Neural cell (in vitro differentiated cells): ENCODE data around the gene SYT6. TPM values are rescaled to one million over a fixed set of nuclear protein-coding genes. Genes with fewer than 3 reads are reported as not detected.

Experiments used
- H2AFZ ChIP-seq: fragments of 200-600, 300-800 bp; sonication (generic), shearing (Covaris generic); 2 replicates; pipeline ENCODE4 v1.6.0; 2014; ENCODE audit warnings: low read depth, mild to moderate bottlenecking, antibody characterized with exemption, low read length, moderate library complexity
- H3F3A ChIP-seq: fragments of 200-600 bp; shearing (Covaris generic); 2 replicates; pipeline ENCODE4 v1.6.1; 2016; ENCODE audit warnings: mild to moderate bottlenecking, moderate library complexity, mixed read lengths, antibody characterized with exemption, low read length; ENCODE audit not compliant: insufficient read depth, poor library complexity, severe bottlenecking
- H3K27ac ChIP-seq: fragments of 200-600, 300-800 bp; sonication (generic), shearing (Covaris generic); 2 replicates; pipeline ENCODE4 v1.5.1; 2014; ENCODE audit warnings: mild to moderate bottlenecking, low read length, moderate library complexity
- H3K27me3 ChIP-seq: fragments of 300-800, 200-600 bp; sonication (generic), shearing (Covaris generic); 2 replicates; pipeline ENCODE4 v1.6.0; 2014; ENCODE audit warnings: mild to moderate bottlenecking, low read depth, low read length, moderate library complexity; ENCODE audit not compliant: insufficient read depth
- H3K36me3 ChIP-seq: fragments of 300-800, 200-600 bp; sonication (generic), shearing (Covaris generic); 2 replicates; pipeline ENCODE4 v1.5.1; 2014; ENCODE audit warnings: mild to moderate bottlenecking, antibody characterized with exemption, low read length, moderate library complexity; ENCODE audit not compliant: insufficient read depth
- H3K4me2 ChIP-seq: fragments of 300-800, 200-600 bp; sonication (generic), shearing (Covaris generic); 2 replicates; pipeline ENCODE4 v1.6.0; 2014; ENCODE audit warnings: mild to moderate bottlenecking, low read length
- H3K4me3 ChIP-seq: fragments of 300-800, 200-600 bp; sonication (generic), shearing (Covaris generic); 2 replicates; pipeline ENCODE4 v1.5.1; 2014; ENCODE audit warnings: mild to moderate bottlenecking, low read length, moderate library complexity
- H3K79me2 ChIP-seq: fragments of 200-600 bp; shearing (Covaris generic); replicated peaks from 2 replicates; pipeline ENCODE4 v1.6.0; 2014; ENCODE audit warnings: mild to moderate bottlenecking, low read length, moderate library complexity; ENCODE audit not compliant: insufficient read depth
- H3K9ac ChIP-seq: fragments of 300-800, 200-600 bp; sonication (generic), shearing (Covaris generic); 2 replicates; pipeline ENCODE4 v1.6.1; 2016; ENCODE audit warnings: mild to moderate bottlenecking, low read length, mixed read lengths
- H3K9me2 ChIP-seq: fragments of 200-600 bp; shearing (Covaris generic); 2 replicates; pipeline ENCODE4 v1.6.1; 2016; ENCODE audit warnings: mild to moderate bottlenecking, low read length, mixed read lengths; ENCODE audit not compliant: insufficient read depth
- H3K9me3 ChIP-seq: fragments of 200-600, 300-800 bp; sonication (generic), shearing (Covaris generic); 2 replicates; pipeline ENCODE4 v1.6.1; 2016; ENCODE audit warnings: mild to moderate bottlenecking, mixed run types, low read length, moderate library complexity, mixed read lengths
- H4K20me1 ChIP-seq: fragments of 200-600 bp; shearing (Covaris generic); 2 replicates; pipeline ENCODE4 v1.6.1; 2016; ENCODE audit warnings: mild to moderate bottlenecking, mixed run types; ENCODE audit not compliant: insufficient read depth
- CTCF ChIP-seq: fragments of 450-650 bp; IDR thresholded peaks from 2 replicates; pipeline ENCODE4 v1.5.1; 2014; ENCODE audit warnings: antibody characterized with exemption, mild to moderate bottlenecking, moderate library complexity; ENCODE audit not compliant: poor library complexity, severe bottlenecking
- EP300 ChIP-seq: fragments of 450-650 bp; conservative IDR thresholded peaks from 2 replicates; pipeline ENCODE4 v1.6.1; 2014; ENCODE audit warnings: antibody characterized with exemption, mild to moderate bottlenecking, moderate library complexity; ENCODE audit not compliant: poor library complexity, severe bottlenecking
- EZH2 ChIP-seq: fragments of 200-600, 300-800 bp; shearing (Covaris generic), sonication (generic); IDR thresholded peaks from 2 replicates; pipeline ENCODE4 v1.6.1; 2014; ENCODE audit warnings: antibody characterized with exemption, low read length, borderline replicate concordance, mild to moderate bottlenecking; ENCODE audit not compliant: insufficient read depth, poor library complexity, severe bottlenecking
- MXI1 ChIP-seq: fragments of 450-650 bp; conservative IDR thresholded peaks from 2 replicates; pipeline ENCODE4 v1.6.1; 2014; ENCODE audit warnings: antibody characterized with exemption, mild to moderate bottlenecking; ENCODE audit not compliant: poor library complexity, severe bottlenecking
- POLR2AphosphoS5 ChIP-seq: IDR thresholded peaks from 2 replicates; pipeline ENCODE4 v1.6.1; 2012
- RAD21 ChIP-seq: fragments of 450-650 bp; conservative IDR thresholded peaks from 2 replicates; pipeline ENCODE4 v1.6.1; 2014; ENCODE audit warnings: antibody characterized with exemption, mild to moderate bottlenecking, moderate library complexity
- REST ChIP-seq: IDR thresholded peaks from 2 replicates; pipeline ENCODE4 v1.6.1; 2012; ENCODE audit warnings: borderline replicate concordance
- SMC3 ChIP-seq: fragments of 450-650 bp; conservative IDR thresholded peaks from 2 replicates; pipeline ENCODE4 v1.6.1; 2014; ENCODE audit warnings: antibody characterized with exemption, mild to moderate bottlenecking, moderate library complexity; ENCODE audit not compliant: poor library complexity
- TAF1 ChIP-seq: IDR thresholded peaks from 2 replicates; pipeline ENCODE4 v1.6.1; 2012; ENCODE audit warnings: low read depth
- polyA minus RNA-seq: library from RNA; depleted of rRNA, polyadenylated mRNA; stranded (reverse); fragments of >200 nt; gene quantifications from 2 replicates; pipeline ENCODE4 v1.2.3, GENCODE V29; 2014
- polyA plus RNA-seq: library from polyadenylated mRNA; depleted of rRNA; stranded (reverse); fragments of >200 nt; gene quantifications from 2 replicates; pipeline ENCODE4 v1.2.3, GENCODE V29; 2014

SYT6 gene
- polyA plus RNA-seq, result 8.1 and 9.9 TPM in 2 replicates
- 17.5 and 18.3 TPM in 2 replicates for polyA minus RNA-seq

- peak within 1 kb of the TSS; percentile 60 for H2AFZ ChIP-seq
- no peaks in the 10 kb centered on the region for H3K9me3 ChIP-seq
- H3K27ac ChIP-seq, result no peak within 1 kb of the TSS
- H3K9ac ChIP-seq, result peak within 1 kb of the TSS; percentile 69
- peaks cover 41% of the 10 kb centered on the region for H3K27me3 ChIP-seq
- H3K9me2 ChIP-seq, result no peaks in the 10 kb centered on the region
- no peaks in the 10 kb centered on the region for H4K20me1 ChIP-seq
- peak within 1 kb of the TSS; percentile 39 for H3K4me2 ChIP-seq
- peaks cover 5% of the 10 kb centered on the region for H3F3A ChIP-seq
- H3K79me2 ChIP-seq, result no peaks in the 10 kb centered on the region
- H3K4me3 ChIP-seq, result peak within 1 kb of the TSS; percentile 82
- H3K36me3 ChIP-seq, result no peaks in the 10 kb centered on the region
- TF ChIP-seq EZH2 (no peak), RAD21 (no peak), MXI1 (no peak), CTCF (no peak), SMC3 (no peak), EP300 (no peak), POLR2AphosphoS5 (no peak), TAF1 (no peak), REST (no peak)
Observed at GRCh38 chr1:114153261-114154145, at the start of gene SYT6. SYT6 (minus strand) TSS chr1:114153869; CDS start chr1:114153772, 97 bp downstream.

GRCh38 chr1:114201486-114201885, 47.8 kb upstream of the SYT6 start:
- Histone ChIP-seq H3K27me3 (no peaks in the 10 kb centered on the region), H3K9me3 (no peaks in the 10 kb centered on the region), H3K79me2 (no peaks in the 10 kb centered on the region), H4K20me1 (no peaks in the 10 kb centered on the region), H2AFZ (no peak overlapping the region), H3K27ac (no peak overlapping the region), H3K4me2 (no peak overlapping the region), H3K9me2 (no peaks in the 10 kb centered on the region), H3K9ac (no peak overlapping the region), H3F3A (no peaks in the 10 kb centered on the region), H3K4me3 (no peak overlapping the region), H3K36me3 (no peaks in the 10 kb centered on the region)
- TF ChIP-seq POLR2AphosphoS5 (no peak), RAD21 (no peak), MXI1 (no peak), TAF1 (no peak), REST (no peak), EZH2 (no peak), CTCF (no peak), SMC3 (no peak), EP300 (no peak)
